Activated T-cell treated with anti-CD3 and anti-CD28 coated beads, Interleukin-2, amount 50 U/mL, for 48 hours (primary cell): Measurements from ENCODE around the gene CACNA2D3.

Experiments
- DNase-seq, 2 experiments: peaks; one replicate each; pipeline ENCODE4 v3.0.0-alpha.2; 2020

Gene CACNA2D3

DNA sequence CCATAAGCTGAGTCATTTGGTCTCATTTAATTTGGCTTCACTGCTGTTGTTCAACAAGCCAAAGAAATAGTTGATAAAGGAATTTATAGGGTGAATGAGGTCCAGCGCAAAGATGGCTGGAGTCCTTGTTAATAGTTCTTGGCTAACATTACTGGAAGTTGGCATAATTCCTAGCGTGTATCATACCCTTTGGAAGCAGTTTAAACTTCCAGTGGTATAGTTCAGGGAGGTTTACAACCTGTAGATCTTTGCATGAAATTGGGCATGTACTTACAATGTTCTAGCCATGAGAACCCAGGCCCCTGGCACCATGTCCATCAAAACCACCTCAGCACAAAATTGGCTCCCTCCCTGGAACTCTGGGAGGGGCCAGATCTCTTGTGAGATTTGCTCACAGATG is 424.7 kb downstream of the CACNA2D3 start:
- DNase-seq = no peak

DNA sequence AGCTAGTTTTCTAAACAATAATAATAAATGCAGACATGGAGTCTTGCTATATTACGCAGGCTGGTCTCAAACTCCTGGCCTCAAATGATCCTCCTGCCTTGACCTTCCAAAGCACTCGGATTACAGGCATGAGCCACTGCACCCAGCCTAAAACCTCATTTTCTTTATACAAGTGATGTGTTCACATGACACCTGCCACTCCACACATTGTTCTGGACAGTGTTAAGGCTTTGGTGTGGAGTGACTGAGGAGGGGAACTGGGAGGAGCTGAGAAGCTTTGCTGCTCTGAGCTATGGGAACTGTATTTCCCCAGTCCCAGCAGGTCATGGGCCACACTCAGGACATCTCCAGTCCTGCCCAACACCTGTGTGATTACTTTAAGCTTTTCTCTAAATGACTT is 425.5 kb downstream of the CACNA2D3 start:
- DNase-seq = no peak

DNA sequence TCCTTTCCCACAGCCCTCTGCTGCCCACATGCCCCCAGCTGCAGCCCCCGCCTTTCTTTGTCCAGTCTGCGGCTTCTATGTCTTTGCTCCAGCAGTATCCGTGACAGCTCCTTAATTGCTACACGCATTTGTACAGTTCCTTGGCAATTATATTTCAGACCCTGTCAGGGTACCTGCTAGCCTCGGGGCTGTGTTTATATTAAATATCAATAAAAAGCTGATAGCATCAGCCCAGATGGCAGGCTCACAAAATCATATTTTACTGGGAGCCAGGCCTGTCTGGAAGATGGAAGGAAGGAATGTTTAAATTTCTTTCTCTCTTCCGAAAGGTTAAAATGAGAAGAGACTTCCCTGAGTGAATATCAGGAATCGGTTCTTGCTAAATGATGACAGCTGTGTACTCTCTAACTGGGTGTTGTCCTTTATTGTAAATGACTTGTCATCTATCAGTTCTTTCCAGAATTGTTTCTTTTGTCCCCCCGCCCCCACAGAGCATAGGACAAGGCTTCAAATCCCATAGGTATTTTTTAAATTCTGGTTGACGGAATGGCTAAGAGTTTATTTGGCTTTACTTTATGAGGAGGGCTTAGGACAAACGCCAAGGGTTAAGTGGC is 427.4 kb downstream of the CACNA2D3 start:
- no peak for DNase-seq

DNA sequence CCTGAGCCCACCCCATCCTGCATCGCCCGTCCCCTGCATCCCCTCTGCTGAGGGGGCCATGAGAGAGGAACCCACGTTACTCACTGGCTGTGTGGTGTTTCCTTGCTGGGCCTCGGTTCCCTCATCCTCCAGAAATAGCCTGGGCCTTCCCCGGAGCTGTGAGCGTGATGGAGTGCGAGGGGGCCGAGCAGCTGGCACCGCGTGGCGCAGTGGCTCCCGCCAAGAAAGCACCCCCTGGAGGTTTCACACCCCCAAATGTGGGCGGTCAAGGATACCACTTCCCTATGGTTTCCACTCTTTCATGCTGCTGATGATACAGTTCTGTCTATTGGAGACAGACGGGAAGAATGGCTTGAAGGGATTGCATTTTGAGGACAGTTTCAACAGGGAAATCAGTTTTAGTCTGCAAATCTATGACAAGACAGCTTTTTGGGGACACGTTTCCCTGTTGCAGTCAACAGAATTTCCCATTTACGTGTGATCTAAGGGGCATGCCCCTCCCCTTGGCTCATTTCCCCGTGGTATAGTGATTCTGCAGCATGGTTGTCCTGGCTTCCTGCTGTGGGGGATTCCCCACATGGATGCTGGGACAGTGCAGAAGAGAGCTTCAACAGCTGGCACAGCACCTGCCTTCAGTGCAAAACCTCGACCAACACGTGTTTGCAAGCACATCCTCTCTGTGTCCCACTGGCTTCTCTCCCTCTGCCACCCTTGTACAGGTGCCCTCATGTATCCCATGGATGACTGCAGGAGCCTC is 428.0 kb downstream of the CACNA2D3 start:
- no peak for DNase-seq

DNA sequence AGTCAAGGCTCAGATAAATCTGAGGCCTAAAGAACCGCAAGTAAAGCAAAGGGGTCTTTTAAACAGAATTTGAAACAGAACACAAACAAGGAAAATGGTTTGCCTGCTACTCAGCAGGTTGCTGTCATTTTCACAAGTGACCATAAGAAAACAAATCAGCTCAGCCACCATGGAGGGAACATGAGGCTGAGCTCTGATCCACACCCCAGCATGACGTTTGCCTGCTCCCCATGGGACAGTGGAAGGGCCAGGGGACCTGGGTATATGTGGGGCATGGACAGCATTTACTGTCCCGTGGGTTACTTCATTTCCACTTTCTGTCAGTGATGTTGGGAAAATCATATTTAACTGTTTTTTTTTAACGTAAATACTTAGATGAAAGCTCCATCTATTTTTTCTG is 434.3 kb downstream of the CACNA2D3 start:
- no peak for DNase-seq

DNA sequence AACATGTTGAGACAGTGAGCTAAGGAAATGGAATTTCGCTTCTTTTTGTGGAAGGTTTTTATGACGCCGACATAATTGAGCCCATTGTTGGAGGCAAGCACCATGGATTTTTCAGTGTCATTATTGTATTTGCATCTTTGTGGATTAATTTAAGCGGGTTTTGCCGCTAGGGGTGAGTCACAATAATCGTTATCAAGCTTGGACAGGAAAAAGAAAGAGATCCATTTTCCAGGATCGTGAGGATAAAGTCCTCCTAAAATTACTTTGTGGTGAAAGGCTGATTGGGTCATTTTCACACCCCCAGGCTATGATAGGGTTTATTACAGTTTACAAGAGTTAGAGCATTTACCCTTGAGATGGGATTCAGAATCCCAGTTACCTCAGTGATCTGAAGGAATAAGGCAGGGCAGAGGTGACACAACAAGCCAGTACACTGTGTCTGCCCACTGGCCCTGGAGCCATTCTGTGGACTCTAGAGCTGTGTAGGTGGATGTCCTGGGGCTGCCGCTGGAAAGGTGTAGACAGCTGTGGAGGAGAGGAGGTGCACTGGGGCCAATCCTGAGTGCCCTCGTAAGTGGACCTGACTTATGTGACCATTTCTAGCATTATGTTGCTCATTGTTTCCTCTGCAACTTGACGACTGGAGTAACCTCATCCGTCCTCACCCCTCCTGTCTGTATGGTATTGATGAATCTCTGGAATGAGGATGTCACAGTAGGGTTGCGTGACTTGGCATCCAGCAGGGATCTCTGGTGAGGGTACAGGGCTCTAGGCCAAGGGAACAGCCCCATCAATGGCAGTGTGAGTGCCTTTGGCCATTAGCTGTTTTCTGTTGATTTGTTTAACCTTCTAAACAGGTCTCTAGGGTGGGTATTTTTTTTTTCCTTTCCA is 435.4 kb downstream of the CACNA2D3 start:
- DNase-seq = no peak

DNA sequence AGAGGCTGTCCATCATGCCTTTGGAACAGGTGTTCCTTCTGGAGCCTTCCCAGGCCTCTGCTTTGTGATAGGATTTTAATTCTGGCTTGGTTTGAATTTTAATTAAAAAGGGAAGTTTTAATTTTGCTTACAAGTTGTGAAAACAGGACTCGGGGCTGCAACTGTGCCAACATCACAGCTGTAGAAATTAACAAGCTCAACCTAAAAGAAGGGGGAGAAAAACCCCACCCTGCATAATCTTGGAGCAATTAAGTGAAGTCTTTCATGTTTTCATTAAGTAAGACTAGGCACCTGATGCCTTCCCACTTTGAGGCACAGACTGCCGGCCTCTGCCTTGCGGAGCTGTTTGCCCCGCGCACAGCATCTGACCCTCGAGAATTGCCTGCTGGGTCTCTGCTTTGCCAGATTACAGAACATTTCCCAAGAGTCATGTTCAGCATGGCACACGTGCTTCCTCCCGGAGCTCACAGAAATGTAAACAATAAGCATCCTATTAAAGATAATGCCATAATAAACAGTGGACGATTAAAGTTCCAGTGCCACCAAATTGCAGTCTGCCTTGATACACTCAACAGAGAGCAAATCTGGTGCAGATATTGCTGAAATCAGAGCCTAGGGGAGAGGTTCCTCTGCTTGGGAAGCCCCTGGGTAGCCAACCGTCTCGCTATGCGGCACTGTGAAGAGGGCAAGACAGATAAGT is 441.3 kb downstream of the CACNA2D3 start:
- DNase-seq = no peak

DNA sequence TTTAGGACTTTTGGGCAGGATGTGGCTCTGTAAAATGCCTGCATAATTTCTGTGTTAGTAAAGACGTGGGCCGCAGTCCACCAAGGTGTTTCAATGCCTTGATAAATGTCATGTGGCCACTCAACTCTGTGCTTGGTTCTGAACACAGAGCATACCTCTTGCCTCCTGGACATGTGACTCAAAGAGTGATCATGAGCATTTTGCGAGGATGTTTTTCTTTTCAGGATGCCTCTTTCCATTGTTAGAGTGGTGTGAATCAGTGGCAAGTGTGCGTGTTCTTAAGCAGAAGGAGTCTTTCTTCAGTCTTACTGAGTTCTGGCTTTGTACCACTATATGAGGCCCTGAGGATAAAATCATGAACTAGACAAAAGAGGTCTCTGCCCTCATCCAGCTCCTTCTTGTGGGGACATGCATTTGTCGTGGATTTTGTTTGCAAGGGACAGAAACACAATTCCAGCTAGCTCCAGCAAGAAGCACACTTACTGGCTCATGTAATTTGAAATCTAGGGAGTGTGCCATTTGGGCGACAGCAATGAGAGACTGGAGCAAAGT is 442.1 kb downstream of the CACNA2D3 start:
- DNase-seq = no peak

DNA sequence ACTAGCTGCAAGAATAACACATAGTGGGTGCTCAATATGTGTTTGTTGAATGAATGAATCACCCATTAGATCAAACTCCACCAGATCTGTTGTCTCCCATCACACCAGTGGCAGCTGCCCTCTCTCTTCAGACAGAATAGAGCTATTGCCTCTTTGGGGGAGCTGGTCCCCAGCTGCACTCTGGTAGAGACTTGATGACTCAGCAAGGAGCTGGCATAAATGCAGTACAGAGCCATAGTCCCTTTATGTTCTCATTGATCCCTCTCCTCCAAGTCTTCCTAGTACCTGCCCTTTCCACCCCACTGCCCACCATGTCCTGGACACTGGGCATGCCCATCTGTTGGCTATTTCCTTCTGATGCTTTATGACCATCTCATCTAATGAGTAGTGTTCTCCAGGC is 443.6 kb downstream of the CACNA2D3 start:
- no peak for DNase-seq

DNA sequence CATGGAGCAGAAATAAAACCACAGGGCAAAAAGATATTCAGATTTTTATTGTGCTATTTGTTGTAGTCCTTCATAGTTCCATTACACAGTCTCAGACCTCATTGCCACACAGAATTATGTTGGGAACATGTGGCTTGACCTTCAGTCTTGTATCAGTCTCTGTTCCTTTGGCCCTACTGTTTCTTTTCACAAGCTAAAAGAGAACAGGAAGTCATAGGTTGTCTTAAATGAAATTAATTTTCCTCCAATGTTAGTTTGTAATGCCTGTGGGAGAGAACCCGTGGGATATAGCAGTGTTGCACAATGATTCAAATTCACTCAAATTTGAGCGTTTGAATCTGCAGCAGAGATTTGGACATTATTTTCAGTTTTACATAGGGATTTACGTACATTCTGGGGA is 445.6 kb downstream of the CACNA2D3 start:
- no peak for DNase-seq

DNA sequence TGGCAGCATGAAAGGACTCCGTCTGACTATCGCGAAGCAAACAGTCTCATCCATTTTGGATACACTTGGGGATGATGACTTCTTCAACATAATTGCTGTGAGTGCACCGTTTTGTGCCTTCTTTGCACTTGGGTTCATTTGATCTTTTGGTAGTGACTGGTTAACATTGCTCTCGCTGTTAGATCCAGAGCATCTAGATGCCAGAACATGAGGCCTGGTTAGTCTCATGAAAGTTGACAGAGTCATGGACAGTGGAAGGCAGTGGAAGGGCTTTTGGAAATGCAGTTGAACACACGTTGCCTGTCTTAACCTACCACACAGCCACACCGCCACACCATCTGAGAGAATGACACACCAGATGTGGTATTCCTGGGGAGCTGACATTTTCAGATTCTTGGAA is 447.7 kb downstream of the CACNA2D3 start:
- DNase-seq = no peak

DNA sequence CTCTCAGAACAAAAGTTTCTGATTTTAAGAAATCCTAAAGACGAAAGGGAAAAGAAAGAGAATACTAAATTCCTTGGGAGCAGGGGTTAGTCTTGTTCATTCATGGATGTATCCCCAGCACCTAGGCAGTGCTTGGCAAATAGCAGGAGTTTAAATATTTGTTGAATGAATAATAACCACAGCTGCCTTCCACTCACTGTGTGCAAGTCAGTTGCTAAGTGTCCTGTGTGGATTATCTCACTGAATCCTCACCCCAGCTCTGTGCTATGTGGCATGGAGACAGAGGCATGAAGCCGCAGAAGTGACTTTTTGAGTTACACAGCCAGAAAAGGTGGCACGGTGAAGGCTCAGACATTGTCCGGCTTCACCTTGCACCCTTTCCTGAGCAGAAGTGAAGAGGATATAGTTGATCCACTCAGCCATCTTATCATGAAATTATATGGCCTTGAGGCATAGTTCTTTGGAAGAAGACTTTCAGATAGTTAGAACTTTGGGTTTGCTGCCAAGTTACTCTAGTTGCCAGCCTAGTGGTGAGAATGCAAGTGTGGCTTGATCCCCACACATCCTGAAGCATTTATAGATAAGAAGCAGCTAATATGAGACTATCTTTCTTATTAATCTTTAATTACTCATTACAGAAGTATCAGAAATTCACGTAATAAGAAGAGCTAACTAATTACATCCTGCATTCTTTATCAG is 450.0 kb downstream of the CACNA2D3 start:
- no peak for DNase-seq

DNA sequence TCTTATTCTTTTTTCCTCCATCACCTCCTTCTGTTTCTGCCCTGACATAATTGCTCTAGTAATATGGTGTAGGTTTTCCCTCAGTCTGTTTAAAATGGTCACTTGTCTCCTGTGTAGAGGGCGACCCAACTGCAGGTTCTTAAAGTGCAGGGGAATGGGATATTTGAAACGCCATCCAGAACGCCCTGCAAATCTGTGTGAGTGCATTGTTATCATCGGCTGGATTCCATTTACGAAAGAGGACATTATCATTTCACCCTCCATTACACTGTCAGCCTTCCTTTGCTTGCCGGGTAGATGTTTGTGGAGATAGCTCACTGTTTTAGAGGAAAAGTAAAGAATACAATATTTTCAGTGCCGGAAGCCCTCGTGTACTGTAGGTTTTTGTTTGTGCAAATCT is 451.5 kb downstream of the CACNA2D3 start:
- no peak for DNase-seq

DNA sequence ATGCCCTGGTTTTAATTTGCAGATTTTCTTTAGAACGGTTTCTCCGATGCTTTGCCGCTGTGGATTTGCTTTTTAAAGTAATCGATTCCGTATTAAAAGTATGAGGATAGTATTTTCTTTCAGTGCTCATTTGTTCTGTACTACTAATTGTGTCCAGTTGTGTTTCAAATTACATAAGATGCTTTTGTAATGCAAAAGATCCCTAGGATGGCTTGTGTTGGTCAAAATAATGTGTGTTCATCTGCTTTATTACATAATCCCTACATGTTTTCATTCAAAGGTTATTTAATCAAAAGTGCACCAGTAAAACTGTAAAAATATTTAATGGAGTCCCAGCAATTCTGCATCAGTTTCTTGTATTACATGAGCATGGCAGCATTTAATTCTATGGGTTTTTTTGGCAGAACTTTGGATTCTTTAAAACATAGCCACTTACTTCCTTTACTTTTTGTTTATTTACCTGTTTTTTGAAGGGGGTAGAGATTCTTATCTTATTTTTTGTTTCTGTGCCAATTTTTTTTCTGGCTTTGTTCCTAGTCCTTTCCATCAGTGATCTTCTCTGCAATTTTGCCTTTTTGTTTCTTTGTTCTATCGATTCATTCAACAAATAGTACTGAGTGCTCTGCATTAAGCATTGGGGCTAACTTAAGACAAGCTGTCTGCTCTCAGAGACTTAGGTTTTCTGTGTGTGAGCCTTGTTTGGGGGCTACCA is 452.7 kb downstream of the CACNA2D3 start:
- DNase-seq = no peak

DNA sequence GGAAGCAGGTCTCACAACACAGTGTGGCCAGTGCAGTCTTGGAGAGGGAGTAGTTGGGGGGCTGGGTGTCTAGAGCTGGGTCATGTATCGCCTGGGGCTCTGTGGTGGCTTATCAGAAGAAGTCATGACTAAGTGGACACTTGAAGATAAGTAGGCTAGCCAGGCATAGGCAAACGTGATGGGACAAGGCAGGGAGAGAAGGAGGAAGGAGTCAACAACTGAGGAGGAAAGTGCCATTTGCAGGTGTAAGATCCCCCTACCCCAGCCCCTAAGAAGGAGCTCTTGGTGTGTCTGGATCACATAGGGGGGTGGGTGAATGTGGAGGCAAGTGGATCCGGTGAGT is 453.2 kb downstream of the CACNA2D3 start:
- no peak for DNase-seq

DNA sequence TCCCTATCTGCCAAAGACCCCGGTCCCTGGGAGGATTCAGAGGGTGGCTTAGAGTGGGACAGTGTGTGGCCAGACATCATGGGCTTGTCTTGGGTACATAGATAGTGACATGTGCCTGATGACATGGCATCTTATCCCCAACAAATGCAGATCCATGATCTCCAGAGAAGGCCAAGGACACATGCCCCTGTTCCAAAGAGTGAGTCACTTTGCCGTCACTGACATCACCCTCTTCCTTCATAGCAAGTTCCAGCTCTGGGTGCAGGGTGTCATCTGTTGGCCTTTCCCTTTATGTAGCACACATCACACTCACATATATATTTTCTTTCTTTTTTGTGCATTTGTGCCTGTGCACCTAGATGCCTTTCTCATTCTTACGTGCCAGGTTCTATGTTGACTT is 455.0 kb downstream of the CACNA2D3 start:
- no peak for DNase-seq

DNA sequence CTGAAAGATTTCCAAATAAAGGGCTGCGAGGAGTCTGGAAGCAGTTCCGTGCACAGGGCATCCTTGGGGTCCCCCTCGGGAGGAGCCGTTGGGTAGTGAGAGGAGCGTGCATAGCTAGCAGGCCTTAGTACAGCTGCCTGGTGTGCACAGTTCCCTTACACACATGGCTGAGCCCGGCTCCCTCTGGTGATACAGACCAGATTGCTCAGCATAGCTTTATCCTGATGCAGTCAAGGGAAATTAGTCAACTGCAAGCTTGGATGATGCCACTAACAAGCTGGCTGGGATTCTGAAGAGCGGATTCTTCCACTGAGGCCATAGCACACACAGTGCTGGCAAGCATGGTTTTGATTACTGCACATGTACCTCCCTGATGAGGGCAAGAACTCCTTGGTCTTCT is 456.1 kb downstream of the CACNA2D3 start:
- no peak for DNase-seq

DNA sequence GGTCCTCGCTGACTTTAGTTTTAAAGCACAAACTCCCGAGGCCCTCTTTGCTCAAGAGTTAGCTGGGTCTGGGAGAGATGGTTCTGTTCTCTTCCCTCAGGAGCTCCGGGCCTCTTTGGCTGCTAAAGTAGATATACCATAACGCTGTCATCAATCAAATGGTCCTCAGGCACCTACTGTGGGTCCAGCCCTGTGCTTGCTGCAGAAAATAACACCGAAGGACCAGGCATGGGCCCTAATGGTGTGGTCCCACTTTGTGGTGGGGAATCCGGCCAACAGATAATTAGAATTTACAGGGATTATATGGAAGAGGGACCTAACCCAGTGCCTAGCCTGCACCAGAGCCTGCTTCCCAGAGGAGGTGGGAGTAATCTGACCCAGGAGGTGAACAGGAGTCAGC is 458.1 kb downstream of the CACNA2D3 start:
- no peak for DNase-seq

DNA sequence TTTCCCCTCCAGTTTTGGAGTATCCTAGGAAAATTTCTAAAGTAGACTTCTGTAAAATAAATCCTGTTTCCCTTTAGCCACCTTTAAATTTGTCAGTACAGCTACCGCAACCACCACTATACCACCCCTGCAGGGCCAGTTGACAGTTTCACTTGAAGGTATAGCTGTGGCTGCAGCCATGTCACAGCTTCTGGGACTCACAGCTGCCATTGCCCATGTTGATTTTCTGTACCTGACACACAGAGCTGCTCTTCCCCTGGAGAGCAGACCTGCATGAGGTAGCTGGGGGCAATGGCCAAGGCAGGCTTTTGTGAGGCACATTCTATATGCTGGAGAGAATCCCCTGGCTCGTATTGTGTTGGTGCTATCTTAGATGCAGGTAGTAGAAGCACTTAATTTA is 460.1 kb downstream of the CACNA2D3 start:
- no peak for DNase-seq

DNA sequence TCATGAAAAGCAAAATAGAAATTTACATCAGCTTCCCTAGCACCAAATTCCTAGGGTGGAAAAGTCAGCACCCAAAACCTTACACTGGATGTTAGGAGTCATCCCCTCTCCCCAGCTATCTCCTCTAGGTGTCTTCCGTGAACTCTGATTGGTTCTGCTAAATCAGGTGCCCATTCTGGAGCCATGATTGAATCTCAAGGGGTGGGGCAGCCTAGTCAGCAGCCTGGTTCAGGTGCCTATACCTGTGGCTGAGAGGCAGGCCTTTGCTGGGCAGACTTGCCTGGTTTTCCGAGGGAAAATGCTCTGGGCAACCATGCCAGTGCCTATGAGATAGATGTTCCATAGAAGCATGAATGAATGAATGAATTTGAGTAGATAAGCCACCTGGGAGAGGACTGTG is 468.8 kb downstream of the CACNA2D3 start:
- no peak for DNase-seq

DNA sequence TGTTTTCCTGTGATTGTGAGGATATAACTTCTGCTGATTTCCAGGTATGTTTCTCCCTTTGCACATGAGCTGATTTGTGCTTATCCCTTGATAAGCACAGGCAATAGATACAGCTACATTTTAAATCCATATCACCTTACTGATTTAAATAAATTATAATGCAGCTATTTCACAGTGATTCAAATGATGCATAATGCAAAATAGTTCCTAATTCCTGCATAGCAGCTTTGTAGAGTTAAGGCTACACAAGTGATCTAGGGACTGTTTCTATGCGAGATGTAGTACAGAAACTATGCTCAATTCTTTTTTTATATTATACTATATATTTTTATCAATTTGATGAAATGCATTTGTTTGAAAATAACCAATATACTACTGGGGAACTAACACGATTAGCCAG is 471.3 kb downstream of the CACNA2D3 start:
- DNase-seq = no peak

DNA sequence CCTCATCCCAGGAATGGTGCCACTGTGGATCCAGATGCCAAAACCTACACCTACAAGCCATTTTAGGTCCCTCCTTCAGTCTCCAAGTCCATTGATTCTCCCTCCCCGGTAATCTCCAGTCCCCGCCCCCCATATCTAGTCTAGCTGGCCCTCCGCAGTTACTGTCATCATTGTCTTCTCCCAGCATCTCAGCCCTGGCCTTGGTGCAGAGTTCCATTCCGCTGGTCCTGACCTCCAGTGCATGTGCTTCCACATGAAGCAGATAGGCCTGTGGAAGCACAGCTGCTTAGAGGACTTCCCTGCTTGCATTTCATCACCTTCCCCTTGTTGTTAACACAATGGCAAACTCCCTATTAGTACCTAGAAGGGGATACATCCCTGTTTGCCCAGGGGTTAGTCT is 473.7 kb downstream of the CACNA2D3 start:
- DNase-seq = no peak
